Measurements from ENCODE around the gene CAPN1. TPM values are rescaled to one million over a fixed set of nuclear protein-coding genes. Genes with fewer than 3 reads are reported as not detected.
A peak's percentile ranks its signal among the peaks of the same experiment; 100 is the strongest.

CAPN1 gene
- total RNA-seq, 3 donors from 2014 or later: 211 to 389 (median 271) TPM

DNA sequence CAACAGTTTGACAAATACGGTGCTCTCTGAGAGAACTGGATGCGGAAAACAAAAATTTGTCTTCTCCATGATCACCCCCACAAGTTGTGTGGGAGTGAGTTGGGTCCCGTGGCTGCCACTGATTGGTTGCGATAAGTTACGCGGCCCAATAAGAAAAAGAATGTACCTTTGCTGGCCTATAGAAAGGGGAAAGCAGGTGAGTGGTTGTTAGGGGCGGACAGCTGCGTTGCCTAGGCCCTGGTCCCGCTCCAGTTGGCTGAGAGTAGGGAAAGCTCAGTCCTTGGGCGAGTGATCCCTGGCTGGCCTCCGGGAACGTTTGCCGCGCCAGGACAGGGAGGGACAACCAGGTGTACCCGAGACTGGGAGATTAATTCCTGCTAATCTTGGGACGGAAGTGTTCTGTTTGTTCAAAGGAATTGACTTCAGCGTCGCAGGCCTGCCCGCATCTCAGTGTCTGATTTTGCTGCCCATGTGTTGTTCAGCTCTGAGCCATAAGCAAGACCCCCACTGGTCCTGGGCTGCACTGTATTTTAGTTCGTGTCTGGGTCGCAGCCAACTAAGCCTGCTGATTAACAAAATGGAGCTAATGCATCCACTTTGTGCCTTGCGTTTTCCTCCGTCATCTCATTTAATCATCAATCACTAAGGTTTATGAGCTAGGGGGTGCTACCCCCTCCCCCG, 46.6 kb upstream of the CAPN1 start:
- DNase-seq (peak; percentile 93 to 96 (median 94)), ATAC-seq (peak; percentile 82)
- Histone ChIP-seq H3K36me3 (ENCODE audit: low read depth) (peaks cover 14% of the 10 kb centered on the region), H3K4me3 (peak overlapping the region; percentile 92), H3K4me1 (ENCODE audit: low read depth) (peaks cover 22% of the 10 kb centered on the region), H3K9me3 (no peaks in the 10 kb centered on the region)
- TF ChIP-seq CTCF (IDR thresholded peaks at IDR 0.05): no peak
- intact Hi-C loops (cut with DNase I, micrococcal nuclease): no loop called here

DNA sequence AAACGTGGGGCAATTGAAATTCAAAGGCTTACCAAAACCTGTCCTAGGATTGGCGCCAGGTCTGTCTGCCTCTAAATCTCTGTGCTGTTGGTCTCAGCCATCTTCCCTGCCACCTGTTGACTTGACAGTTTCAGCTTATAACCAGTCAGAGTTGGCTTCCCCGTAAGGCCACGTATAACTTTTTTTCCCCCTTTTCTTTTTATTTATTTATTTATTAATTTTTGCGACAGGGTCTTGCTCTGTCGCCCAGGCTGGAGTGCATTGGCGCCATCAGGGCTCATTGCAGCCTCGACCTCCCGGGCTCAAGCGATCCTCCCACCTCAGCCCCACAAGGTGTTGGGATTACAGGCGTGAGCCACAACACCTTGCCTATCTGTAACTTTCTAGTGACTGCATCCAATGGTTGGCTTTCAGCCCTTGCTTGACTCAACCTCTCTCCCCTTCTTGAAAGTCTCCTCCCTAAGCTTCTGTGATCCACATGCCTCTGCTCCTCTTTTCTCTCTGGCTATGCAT, 46.0 kb upstream of the CAPN1 start:
- DNase-seq (no peak), ATAC-seq (no peak)
- H3K4me1 ChIP-seq (ENCODE audit: low read depth): peaks cover 22% of the 10 kb centered on the region

DNA sequence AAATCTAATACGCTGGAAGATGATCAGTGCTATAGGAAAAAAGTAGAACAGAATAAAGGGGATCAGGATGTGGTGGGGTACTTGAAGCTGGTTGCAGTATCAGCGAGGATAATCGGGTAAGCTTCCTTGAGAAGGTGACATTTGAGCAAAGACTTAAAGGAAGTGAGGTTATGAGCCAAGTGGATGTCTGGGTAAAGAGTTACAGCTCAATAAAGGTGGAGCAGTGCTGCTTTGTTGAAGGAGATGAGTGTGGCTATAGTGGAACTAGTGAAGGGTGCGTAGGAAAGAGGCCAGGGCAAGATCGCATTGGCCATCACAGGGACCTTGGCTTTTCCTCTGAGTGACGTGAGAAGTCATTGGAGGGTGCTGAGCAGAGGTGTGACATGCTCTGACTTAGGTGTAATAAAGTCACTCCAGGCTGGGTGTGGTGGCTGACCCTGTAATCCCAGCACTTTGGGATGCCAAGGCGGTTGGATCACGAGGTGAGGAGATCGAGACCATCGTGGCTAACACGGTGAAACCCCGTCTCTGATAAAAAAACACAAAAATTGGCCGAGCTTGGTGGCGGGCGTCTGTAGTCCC, 45.1 kb upstream of the CAPN1 start:
- Histone ChIP-seq H3K9me3 (no peaks in the 10 kb centered on the region), H3K4me3 (no peak overlapping the region), H3K4me1 (ENCODE audit: low read depth) (peaks cover 22% of the 10 kb centered on the region), H3K36me3 (ENCODE audit: low read depth) (peaks cover 7% of the 10 kb centered on the region)
- DNase-seq (peak in 2 of 3 donors; percentile 64), ATAC-seq (peak; percentile 35)
- intact Hi-C loops (cut with DNase I, micrococcal nuclease): no loop called here
- no peak for TF ChIP-seq CTCF (IDR thresholded peaks at IDR 0.05)

More for the DNA sequence above, 46.0 kb upstream of the CAPN1 start:
- TF ChIP-seq CTCF (IDR thresholded peaks at IDR 0.05): no peak
- no peak overlapping the region for H3K4me3 ChIP-seq
- peaks cover 13% of the 10 kb centered on the region for H3K36me3 ChIP-seq (ENCODE audit: low read depth)
- H3K9me3 ChIP-seq: no peaks in the 10 kb centered on the region
- intact Hi-C loops (cut with DNase I, micrococcal nuclease): no loop called here

GRCh38 chr11:65141896-65142494, 39.7 kb upstream of the CAPN1 start:
- intact Hi-C loops (cut with DNase I, micrococcal nuclease): no loop called here
- Histone ChIP-seq H3K9me3 (no peaks in the 10 kb centered on the region), H3K4me1 (ENCODE audit: low read depth) (no peaks in the 10 kb centered on the region), H3K36me3 (ENCODE audit: low read depth) (no peaks in the 10 kb centered on the region), H3K4me3 (no peak overlapping the region)
- DNase-seq (no peak), ATAC-seq (no peak)
- TF ChIP-seq CTCF (IDR thresholded peaks at IDR 0.05): no peak

- DNase-seq (no peak), ATAC-seq (no peak)
- intact Hi-C loops (cut with DNase I, micrococcal nuclease): no loop called here
- Histone ChIP-seq H3K4me1 (ENCODE audit: low read depth) (peaks cover 12% of the 10 kb centered on the region), H3K36me3 (ENCODE audit: low read depth) (no peaks in the 10 kb centered on the region), H3K9me3 (no peaks in the 10 kb centered on the region), H3K4me3 (no peak overlapping the region)
- no peak for TF ChIP-seq CTCF (IDR thresholded peaks at IDR 0.05)
Measured at GRCh38 chr11:65147352-65148075, 34.2 kb upstream of the CAPN1 start.

Measured in mucosa of descending colon (tissue), 3 donors.